Colonic mucosa (tissue), 4 donors: ENCODE results near the gene FAM9C. TPM values are rescaled to one million over a fixed set of nuclear protein-coding genes. Genes with fewer than 3 reads are reported as not detected.
"Not testable (repeated sequence)": the region's sequence is repeated elsewhere in the genome, so short reads cannot be mapped to it uniquely, and the experiment has no call there.

Source experiments
- DNase-seq: peaks from one replicate; pipeline ENCODE4 v3.0.0-alpha.2; 2020
- H3K27ac ChIP-seq: fragments of 200-600 bp; one replicate; pipeline ENCODE4 v1.8.0; 2021
- H3K27me3 ChIP-seq: fragments of 200-600 bp; one replicate; pipeline ENCODE4 v1.8.0; 2021
- H3K36me3 ChIP-seq: fragments of 200-600 bp; one replicate; pipeline ENCODE4 v1.8.0; 2021
- H3K4me1 ChIP-seq: fragments of 200-600 bp; one replicate; pipeline ENCODE4 v1.8.0; 2021; ENCODE audit warnings: mild to moderate bottlenecking
- H3K4me3 ChIP-seq: fragments of 200-600 bp; one replicate; pipeline ENCODE4 v1.8.0; 2021
- H3K9ac ChIP-seq, 2 donors: one replicate each; pipeline ENCODE4 v1.7.0; 2013; ENCODE audit warnings: control low read depth in 2 of 2, low read depth in 2 of 2, low read length in 2 of 2
- H3K9me3 ChIP-seq: fragments of 200-600 bp; one replicate; pipeline ENCODE4 v1.8.0; 2021
- intact Hi-C: fragments of 100-400 bp; cut with DNase I; formaldehyde crosslinking; loops from one replicate; pipeline ENCODE4 v1.14.1; 2022
- total RNA-seq, 2 donors: library from RNA; stranded (reverse); fragmentation: NEBNext Ultra II Directional in 1 of 2; extraction: Animal tissue kit (Norgen Biotek cat#: 25700) in 1 of 2; gene quantifications; one replicate each; pipeline ENCODE4 v1.2.1, GENCODE V29; 2021
- TF ChIP-seq, protein P1 (sequence below): fragments of 200-600 bp; IDR thresholded peaks from one replicate; pipeline ENCODE4 v1.8.0; 2022; ENCODE audit warnings: antibody characterized with exemption, mild to moderate bottlenecking
- donor health status: healthy.
- donor health status: DM: no; HTN: no; CAD: no.
- donor health status: DM: no; HTN: no; CAD: no.

FAM9C gene
- total RNA-seq, 2 donors from 2014 or later: not detected

GRCh38 chrX:13090027-13090338 is 45.6 kb upstream of the FAM9C start:
- H3K9ac ChIP-seq: no peak overlapping the region
- no peaks in the 10 kb centered on the region for H3K36me3 ChIP-seq
- H3K27me3 ChIP-seq: no peaks in the 10 kb centered on the region
- TF ChIP-seq, protein P1, sequence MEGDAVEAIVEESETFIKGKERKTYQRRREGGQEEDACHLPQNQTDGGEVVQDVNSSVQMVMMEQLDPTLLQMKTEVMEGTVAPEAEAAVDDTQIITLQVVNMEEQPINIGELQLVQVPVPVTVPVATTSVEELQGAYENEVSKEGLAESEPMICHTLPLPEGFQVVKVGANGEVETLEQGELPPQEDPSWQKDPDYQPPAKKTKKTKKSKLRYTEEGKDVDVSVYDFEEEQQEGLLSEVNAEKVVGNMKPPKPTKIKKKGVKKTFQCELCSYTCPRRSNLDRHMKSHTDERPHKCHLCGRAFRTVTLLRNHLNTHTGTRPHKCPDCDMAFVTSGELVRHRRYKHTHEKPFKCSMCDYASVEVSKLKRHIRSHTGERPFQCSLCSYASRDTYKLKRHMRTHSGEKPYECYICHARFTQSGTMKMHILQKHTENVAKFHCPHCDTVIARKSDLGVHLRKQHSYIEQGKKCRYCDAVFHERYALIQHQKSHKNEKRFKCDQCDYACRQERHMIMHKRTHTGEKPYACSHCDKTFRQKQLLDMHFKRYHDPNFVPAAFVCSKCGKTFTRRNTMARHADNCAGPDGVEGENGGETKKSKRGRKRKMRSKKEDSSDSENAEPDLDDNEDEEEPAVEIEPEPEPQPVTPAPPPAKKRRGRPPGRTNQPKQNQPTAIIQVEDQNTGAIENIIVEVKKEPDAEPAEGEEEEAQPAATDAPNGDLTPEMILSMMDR: no peak
- H3K9me3 ChIP-seq: no peaks in the 10 kb centered on the region
- no peak for DNase-seq
- H3K4me1 ChIP-seq: no peaks in the 10 kb centered on the region
- intact Hi-C loops: loop anchor here (10.0 kb wide), 1 partner anchor 395 kb away; no protein-coding TSS in a partner anchor
- peak overlapping the region; percentile 48 for H3K27ac ChIP-seq
- no peak overlapping the region for H3K4me3 ChIP-seq

DNA sequence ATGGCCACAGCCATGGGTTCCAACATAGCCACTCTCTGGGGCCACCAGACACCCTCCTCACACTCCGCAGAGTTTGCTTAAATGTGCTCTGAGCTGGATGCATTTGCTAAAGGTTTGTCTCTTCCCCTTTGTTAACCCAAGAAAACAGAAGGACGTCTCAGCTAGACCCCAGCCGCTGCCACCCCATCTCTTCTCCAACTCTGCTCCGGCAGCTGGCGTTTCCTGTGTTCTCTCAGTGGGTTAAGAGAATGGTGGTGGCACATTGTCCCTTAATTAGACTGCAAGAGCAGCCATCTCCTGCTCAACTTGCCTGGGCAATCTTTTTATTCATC is 43.7 kb upstream of the FAM9C start:
- H3K27ac ChIP-seq: peak overlapping the region; percentile 16
- H3K27me3 ChIP-seq: no peaks in the 10 kb centered on the region
- intact Hi-C loops: loop anchor here (10.0 kb wide), 1 partner anchor 113 kb away; the partner anchor contains the start of gene TMSB4X

GRCh38 chrX:13087322-13088155 is 43.1 kb upstream of the FAM9C start:
- Histone ChIP-seq H3K9ac (no peak overlapping the region), H3K27me3 (no peaks in the 10 kb centered on the region), H3K36me3 (no peaks in the 10 kb centered on the region), H3K4me3 (no peak overlapping the region), H3K27ac (peak overlapping the region; percentile 16), H3K9me3 (no peaks in the 10 kb centered on the region), H3K4me1 (no peaks in the 10 kb centered on the region)
- TF ChIP-seq, protein P1: no peak
- intact Hi-C loops: loop anchor here (10.0 kb wide), 1 partner anchor 113 kb away; the partner anchor contains the start of gene TMSB4X
- no peak for DNase-seq

More for the DNA sequence above, 43.7 kb upstream of the FAM9C start:
- Histone ChIP-seq H3K9me3 (no peaks in the 10 kb centered on the region), H3K4me3 (no peak overlapping the region), H3K4me1 (no peaks in the 10 kb centered on the region), H3K36me3 (no peaks in the 10 kb centered on the region), H3K9ac (no peak overlapping the region)
- TF ChIP-seq, protein P1: no peak
- DNase-seq: no peak

GRCh38 chrX:13086793-13087321 is 42.4 kb upstream of the FAM9C start:
- DNase-seq: not testable (repeated sequence)

GRCh38 chrX:13086076-13086475 is 41.7 kb upstream of the FAM9C start:
- no peak for DNase-seq
- H3K4me3 ChIP-seq: no peak overlapping the region
- no peaks in the 10 kb centered on the region for H3K4me1 ChIP-seq
- H3K9ac ChIP-seq: no peak overlapping the region
- H3K36me3 ChIP-seq: no peaks in the 10 kb centered on the region
- no peaks in the 10 kb centered on the region for H3K27me3 ChIP-seq
- intact Hi-C loops: loop anchor here (10.0 kb wide), 1 partner anchor 111 kb away; the partner anchor contains the start of gene TMSB4X
- no peaks in the 10 kb centered on the region for H3K9me3 ChIP-seq
- peak overlapping the region; percentile 23 for H3K27ac ChIP-seq
- TF ChIP-seq, protein P1: no peak

More at GRCh38 chrX:13086793-13087321, 42.4 kb upstream of the FAM9C start:
- intact Hi-C loops: loop anchor here (10.0 kb wide), 1 partner anchor 112 kb away; the partner anchor contains the start of gene TMSB4X
- H3K9me3 ChIP-seq, H3K4me3 ChIP-seq, H3K9ac ChIP-seq, H3K27me3 ChIP-seq, H3K36me3 ChIP-seq, H3K4me1 ChIP-seq: not testable (repeated sequence)
- peak overlapping the region; percentile 33 for H3K27ac ChIP-seq

DNA sequence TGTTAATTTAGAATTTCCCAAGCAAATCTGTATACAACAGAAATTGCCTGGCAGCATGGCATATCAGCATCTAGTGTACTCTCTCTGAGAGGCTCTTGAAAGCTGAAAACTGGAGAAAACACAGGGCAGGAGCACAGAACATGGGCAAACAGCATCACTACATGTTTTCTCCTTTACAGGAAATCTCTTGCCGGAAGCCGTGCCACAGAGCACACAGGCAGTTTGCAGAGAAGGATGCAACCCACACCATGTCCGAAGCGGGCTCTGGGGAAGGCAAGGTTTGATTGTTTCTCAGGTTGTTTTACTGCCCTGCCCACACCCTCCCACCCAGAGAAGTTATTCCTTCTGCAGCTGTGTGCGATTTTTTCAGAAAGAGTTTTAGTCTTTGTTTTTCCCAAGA is 41.1 kb upstream of the FAM9C start:
- Histone ChIP-seq H3K4me3 (no peak overlapping the region), H3K27me3 (no peaks in the 10 kb centered on the region), H3K9ac (no peak overlapping the region), H3K36me3 (no peaks in the 10 kb centered on the region), H3K27ac (peak overlapping the region; percentile 23), H3K9me3 (no peaks in the 10 kb centered on the region), H3K4me1 (no peaks in the 10 kb centered on the region)
- intact Hi-C loops: loop anchor here (10.0 kb wide), 1 partner anchor 111 kb away; the partner anchor contains the start of gene TMSB4X
- no peak for DNase-seq
- TF ChIP-seq, protein P1: no peak
